Left cardiac atrium (tissue), 4 donors: ENCODE data around the gene GPR180. TPM values are rescaled to one million over a fixed set of nuclear protein-coding genes. Genes with fewer than 3 reads are reported as not detected.

Experiments used
- ATAC-seq, 2 donors: fragments of 200-7000 bp; cut with Tn5 transposase; one replicate each; pipeline ENCODE4 v1.9.1; 2020; ENCODE audit warnings: mild to moderate bottlenecking in 2 of 2, moderate library complexity in 2 of 2
- DNase-seq: peaks from one replicate; pipeline ENCODE4 v3.0.0-alpha.2; 2020
- intact Hi-C, 2 donors: fragments of 100-400 bp; cut with DNase I; formaldehyde crosslinking; loops; one replicate each; pipeline versions ENCODE4 v1.14.1 to v1.15.1; 2022 to 2023
- long read RNA-seq: library from polyadenylated mRNA; unstranded; transcript quantifications from one replicate; pipeline ENCODE4 v2.0.0, GENCODE V29; 2021
- total RNA-seq, 2 donors: library from RNA; stranded (reverse); fragmentation: NEBNext Ultra II Directional; extraction: Animal tissue kit (Norgen Biotek cat#: 25700); gene quantifications; one replicate each; pipeline ENCODE4 v1.2.1, GENCODE V29; 2021
- donor health status: DM: no; HTN: yes; CAD: no.
- donor health status: DM: no; HTN: yes; CAD: no; lungs with severe emphysema.
- donor health status: DM: yes; HTN: yes; CAD: no.
- donor health status: Dilated cardiomyopathy.

Gene GPR180
- 1 to 10 TPM; 4.9 TPM for total RNA-seq
- long read RNA-seq, full-length matches to known transcripts: 5 of 8 reads
- long read RNA-seq, partial matches to known transcripts: 0 of 8 reads
- long read RNA-seq, other reads (novel, unspliced or antisense): 3 of 8 reads

- ATAC-seq (peak; percentile 99 to 100), DNase-seq (peak; percentile 98)
- intact Hi-C loops: no loop called here
Measured at GRCh38 chr13:94601446-94602431, at the start of gene GPR180. Gene GPR180, plus strand, starts transcription at chr13:94601857. Its CDS starts 71 bp downstream, at chr13:94601928.

GRCh38 chr13:94552095-94552494 is 49.6 kb upstream of the GPR180 start:
- intact Hi-C loops: no loop called here
- ATAC-seq: no peak
- DNase-seq: no peak

DNA sequence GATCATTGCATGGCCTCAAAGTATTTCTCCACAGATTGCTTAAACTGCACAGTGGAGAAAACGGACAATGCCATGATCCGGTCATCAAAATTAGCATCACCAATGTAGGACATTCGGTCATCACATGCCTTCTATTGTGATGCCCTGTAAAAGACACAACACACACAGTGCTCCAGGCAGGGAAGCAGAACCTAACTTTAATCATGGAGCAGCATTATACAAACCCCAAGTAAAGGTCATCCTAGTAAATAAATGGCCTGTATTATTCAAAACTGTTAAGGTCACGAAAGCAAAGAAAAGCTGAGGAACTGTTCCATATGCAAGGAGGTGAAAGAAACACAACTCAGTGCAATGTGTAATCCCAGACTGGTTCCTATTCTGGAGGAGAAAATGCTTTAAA is 47.9 kb upstream of the GPR180 start:
- intact Hi-C loops: no loop called here
- no peak for DNase-seq
- no peak for ATAC-seq

DNA sequence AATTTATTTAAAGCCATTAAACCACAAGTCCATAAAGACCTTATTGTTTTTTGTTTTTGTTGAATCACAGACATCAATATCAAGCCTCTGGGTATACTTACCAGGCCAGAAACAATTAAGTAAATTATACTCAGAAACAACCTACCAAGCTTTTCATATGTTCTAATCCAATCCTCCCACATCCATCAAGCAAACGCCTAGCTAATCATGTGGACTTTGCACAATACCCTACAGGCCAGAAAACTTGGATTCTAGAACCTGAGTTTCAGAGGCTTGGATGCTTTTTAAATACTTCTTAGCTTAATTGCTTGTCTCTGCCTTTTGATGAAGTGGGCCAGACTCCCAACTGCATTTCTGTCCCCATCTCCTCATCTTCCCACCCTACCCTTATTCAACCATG is 45.6 kb upstream of the GPR180 start:
- intact Hi-C loops: no loop called here

GRCh38 chr13:94556621-94557020 is 45.0 kb upstream of the GPR180 start:
- intact Hi-C loops: no loop called here
- peak in 1 of 2 donors; percentile 77 for ATAC-seq
- DNase-seq: no peak

More for the DNA sequence above, 45.6 kb upstream of the GPR180 start:
- no peak for DNase-seq
- ATAC-seq: peak in 1 of 2 donors; percentile 45

DNA sequence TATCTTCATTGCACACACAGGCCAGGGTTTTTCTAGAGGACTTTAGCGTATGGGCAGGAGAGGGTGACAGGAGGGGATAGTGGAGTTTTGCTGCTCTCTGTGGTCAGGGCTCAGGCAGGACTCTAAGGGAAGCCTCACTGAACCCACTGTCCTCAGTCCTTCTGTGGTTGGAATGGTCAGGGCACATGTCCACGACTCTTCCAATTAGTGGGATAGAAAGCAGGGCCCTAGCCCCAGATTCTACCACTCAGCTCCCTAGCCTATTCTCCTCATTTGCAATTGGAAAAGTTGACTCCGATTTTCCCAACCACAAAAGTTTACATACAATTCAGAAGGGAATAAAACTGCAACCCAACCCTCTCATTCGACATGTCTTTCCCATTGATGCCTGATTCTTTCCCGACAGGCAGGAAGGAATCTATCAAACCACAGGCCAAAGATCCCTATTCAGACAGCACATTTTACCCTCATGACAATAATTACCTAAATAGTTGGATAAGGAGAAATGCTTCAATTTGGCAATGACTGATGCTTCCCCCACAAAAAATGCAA is 43.9 kb upstream of the GPR180 start:
- DNase-seq: no peak
- intact Hi-C loops: no loop called here
- peak in 1 of 2 donors; percentile 25 for ATAC-seq

DNA sequence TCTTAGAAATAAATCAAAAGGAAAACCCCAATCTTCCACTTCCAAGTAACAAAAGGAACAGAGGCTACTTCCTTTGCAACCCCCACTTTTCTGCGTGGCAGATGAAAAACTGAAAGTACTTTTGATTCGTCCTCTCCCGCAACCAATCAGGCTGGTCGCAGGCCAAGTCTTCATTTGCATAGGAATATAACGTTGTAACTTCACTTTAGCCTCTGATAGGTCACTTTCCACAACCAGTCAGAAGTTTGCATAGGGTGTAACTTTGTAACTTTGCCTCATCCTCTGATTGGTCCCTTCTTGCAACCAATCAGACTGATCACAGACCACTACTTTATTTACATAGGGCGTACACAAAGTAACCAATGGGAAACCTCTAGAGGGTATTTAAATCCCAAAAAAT is 42.9 kb upstream of the GPR180 start:
- no peak for ATAC-seq
- DNase-seq: no peak
- intact Hi-C loops: no loop called here

GRCh38 chr13:94559222-94559795 is 42.3 kb upstream of the GPR180 start:
- ATAC-seq (no peak), DNase-seq (no peak)
- intact Hi-C loops: no loop called here

GRCh38 chr13:94560116-94560515 is 41.5 kb upstream of the GPR180 start:
- intact Hi-C loops: no loop called here
- DNase-seq (no peak), ATAC-seq (no peak)

DNA sequence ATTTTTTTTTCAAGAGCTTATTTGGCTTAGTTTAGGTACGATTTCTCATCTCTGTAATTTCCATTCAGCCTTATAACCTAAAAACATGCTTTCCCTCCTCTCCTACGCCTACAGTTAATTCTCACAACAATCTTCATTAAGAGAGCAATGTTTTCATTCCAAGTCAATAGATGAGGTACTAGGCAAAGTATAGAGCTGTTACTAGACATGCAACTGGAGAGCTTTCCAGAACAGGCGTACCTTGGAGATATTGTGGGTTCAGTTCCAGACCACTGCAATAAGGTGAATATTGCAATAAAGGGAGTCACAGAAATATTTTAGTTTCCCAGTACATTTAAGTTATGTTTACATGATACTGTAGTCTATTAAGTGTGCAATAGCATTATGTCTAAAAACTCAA is 40.5 kb upstream of the GPR180 start:
- DNase-seq (no peak), ATAC-seq (no peak)
- intact Hi-C loops: no loop called here

GRCh38 chr13:94567581-94567980 is 34.1 kb upstream of the GPR180 start:
- DNase-seq (no peak), ATAC-seq (no peak)
- intact Hi-C loops: no loop called here

GRCh38 chr13:94568443-94568842 is 33.2 kb upstream of the GPR180 start:
- intact Hi-C loops: no loop called here
- ATAC-seq (no peak), DNase-seq (no peak)

- DNase-seq (no peak), ATAC-seq (no peak)
- intact Hi-C loops: no loop called here
Measured at GRCh38 chr13:94569615-94570014, 32.0 kb upstream of the GPR180 start.

DNA sequence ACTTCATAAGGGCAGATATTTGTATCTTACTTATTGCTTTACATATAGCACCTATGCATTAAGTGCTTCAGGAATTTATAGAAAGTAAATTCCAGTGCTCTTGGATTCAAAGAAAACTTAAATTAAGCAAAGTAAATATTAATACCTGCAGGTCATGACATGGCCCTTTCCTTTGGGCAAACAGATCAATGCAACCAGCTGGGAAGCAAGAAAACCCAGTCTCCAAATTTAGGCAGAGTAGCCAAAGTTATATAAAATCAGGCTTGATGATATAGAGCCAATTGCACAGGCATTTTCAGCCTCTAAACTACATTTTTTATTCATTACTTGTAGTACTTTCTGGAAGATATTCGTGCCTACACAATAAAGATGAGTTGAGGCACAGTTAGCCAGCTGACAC is 22.6 kb upstream of the GPR180 start:
- DNase-seq (no peak), ATAC-seq (no peak)
- intact Hi-C loops: no loop called here

DNA sequence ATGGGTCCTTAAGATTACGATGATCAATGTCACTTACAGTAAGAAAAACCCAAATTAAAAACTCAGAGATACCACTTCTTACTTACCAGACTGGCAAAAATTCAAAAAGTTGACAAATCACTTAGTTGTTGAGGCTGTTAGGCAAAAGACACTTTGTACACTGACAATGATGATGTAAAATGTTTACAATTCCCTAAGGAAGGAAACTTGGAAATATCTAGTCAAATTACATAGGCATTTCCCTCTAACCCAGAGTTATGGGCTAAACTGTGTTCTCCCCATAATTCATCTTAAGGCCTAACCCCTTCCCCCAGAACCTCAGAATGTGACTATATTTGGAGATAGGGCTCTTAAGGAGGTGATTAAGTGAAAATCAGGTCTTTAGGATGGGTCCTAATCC is 17.7 kb upstream of the GPR180 start:
- DNase-seq: no peak
- ATAC-seq: no peak
- intact Hi-C loops: no loop called here

GRCh38 chr13:94585543-94586101 is 16.0 kb upstream of the GPR180 start:
- no peak for DNase-seq
- intact Hi-C loops: no loop called here
- no peak for ATAC-seq

- DNase-seq: no peak
- ATAC-seq: no peak
- intact Hi-C loops: no loop called here
Measured at GRCh38 chr13:94586371-94586770, 15.3 kb upstream of the GPR180 start.

GRCh38 chr13:94588541-94588940 is 13.1 kb upstream of the GPR180 start:
- DNase-seq (no peak), ATAC-seq (no peak)
- intact Hi-C loops: no loop called here

DNA sequence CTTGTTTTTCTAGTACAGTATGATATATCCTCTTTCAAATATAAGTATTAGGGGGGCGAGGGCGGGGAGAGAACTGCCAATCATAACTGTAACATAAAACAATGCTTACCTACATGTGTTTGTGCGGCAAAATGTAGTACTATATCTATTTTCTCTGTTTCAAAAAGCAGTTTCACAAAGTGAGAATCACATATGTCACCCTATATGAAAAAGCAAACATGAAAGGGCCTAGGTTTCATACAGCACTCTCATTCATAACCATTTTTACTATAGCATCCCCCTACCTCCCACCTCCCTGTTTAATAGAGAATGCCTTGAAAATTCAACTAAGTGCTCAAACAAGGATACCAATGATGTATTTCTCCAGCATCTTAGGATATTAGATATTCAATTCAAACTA is 10.9 kb upstream of the GPR180 start:
- DNase-seq (no peak), ATAC-seq (no peak)
- intact Hi-C loops: no loop called here
